Lower lobe of right lung (tissue), 2 donors: ENCODE measurements around the gene TSPAN16. TPM values are rescaled to one million over a fixed set of nuclear protein-coding genes. Genes with fewer than 3 reads are reported as not detected.

Experiments
- ATAC-seq, 2 donors: fragments of 200-7000 bp; cut with Tn5 transposase; one replicate each; pipeline ENCODE4 v1.9.1; 2020 to 2022; ENCODE audit warnings: mild to moderate bottlenecking in 2 of 2, moderate library complexity in 2 of 2
- DNase-seq: peaks from one replicate; pipeline ENCODE4 v3.0.0-alpha.2; 2020
- H3K27ac ChIP-seq: fragments of 200-600 bp; one replicate; pipeline ENCODE4 v1.8.0; 2022
- H3K27me3 ChIP-seq: fragments of 200-600 bp; one replicate; pipeline ENCODE4 v1.8.0; 2022; ENCODE audit warnings: low read depth
- H3K36me3 ChIP-seq: fragments of 200-600 bp; one replicate; pipeline ENCODE4 v1.8.0; 2022; ENCODE audit warnings: mild to moderate bottlenecking
- H3K4me1 ChIP-seq: fragments of 200-600 bp; one replicate; pipeline ENCODE4 v1.8.0; 2022
- H3K4me3 ChIP-seq: fragments of 200-600 bp; one replicate; pipeline ENCODE4 v1.8.0; 2022; ENCODE audit warnings: mild to moderate bottlenecking
- H3K9me3 ChIP-seq: fragments of 200-600 bp; one replicate; pipeline ENCODE4 v1.8.0; 2022
- CTCF ChIP-seq: fragments of 200-600 bp; IDR thresholded peaks from one replicate; pipeline ENCODE4 v1.8.0; 2022; ENCODE audit warnings: antibody characterized with exemption, mild to moderate bottlenecking
- intact Hi-C: fragments of 100-400 bp; cut with DNase I; formaldehyde crosslinking; loops from one replicate; pipeline ENCODE4 v1.11.0; 2022
- total RNA-seq: library from RNA; stranded (reverse); fragmentation: NEBNext Ultra II Directional; extraction: Animal tissue kit (Norgen Biotek cat#: 25700); gene quantifications from one replicate; pipeline ENCODE4 v1.2.1, GENCODE V29; 2021
- donor health status: DM: no; HTN: yes; CAD: no; lungs with severe emphysema.

TSPAN16 gene
- total RNA-seq, 1 donor from 2014 or later: not detected

DNA sequence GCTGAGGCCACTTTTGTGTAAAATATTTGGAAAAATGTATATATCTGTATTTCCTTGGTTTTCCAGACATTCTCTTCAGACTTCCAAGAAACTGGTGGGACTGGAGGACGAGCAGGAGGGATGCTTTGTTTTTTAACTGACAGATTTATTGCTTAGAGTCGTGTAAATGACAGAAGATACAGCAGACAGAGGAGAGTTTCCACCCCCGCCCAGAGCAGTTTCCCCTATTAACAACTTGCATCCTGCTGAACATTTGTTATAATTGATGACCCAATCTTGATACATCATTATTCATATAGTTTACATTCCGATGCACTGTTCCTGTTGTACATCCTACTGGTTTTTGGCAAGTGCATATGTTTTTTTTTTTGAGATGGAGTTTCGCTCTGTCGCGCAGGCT, 26.6 kb upstream of the TSPAN16 start:
- ATAC-seq: peak in 1 of 2 donors; percentile 9
- peak overlapping the region; percentile 11 for H3K4me3 ChIP-seq
- intact Hi-C loops: no loop called here
- no peaks in the 10 kb centered on the region for H3K36me3 ChIP-seq
- peak overlapping the region; percentile 80 for H3K27ac ChIP-seq
- DNase-seq: no peak
- peaks cover 32% of the 10 kb centered on the region for H3K4me1 ChIP-seq
- no peaks in the 10 kb centered on the region for H3K27me3 ChIP-seq
- no peaks in the 10 kb centered on the region for H3K9me3 ChIP-seq
- TF ChIP-seq CTCF: no peak

GRCh38 chr19:11273296-11273695, 22.7 kb upstream of the TSPAN16 start:
- no peak for ATAC-seq
- Histone ChIP-seq H3K4me3 (no peak overlapping the region), H3K27ac (no peak overlapping the region), H3K4me1 (peaks cover 10% of the 10 kb centered on the region), H3K27me3 (no peaks in the 10 kb centered on the region), H3K9me3 (no peaks in the 10 kb centered on the region), H3K36me3 (no peaks in the 10 kb centered on the region)
- no peak for DNase-seq
- intact Hi-C loops: no loop called here
- no peak for TF ChIP-seq CTCF

GRCh38 chr19:11273989-11274388, 22.0 kb upstream of the TSPAN16 start:
- Histone ChIP-seq H3K36me3 (no peaks in the 10 kb centered on the region), H3K27ac (no peak overlapping the region), H3K9me3 (no peaks in the 10 kb centered on the region), H3K4me1 (peaks cover 5% of the 10 kb centered on the region), H3K27me3 (no peaks in the 10 kb centered on the region), H3K4me3 (no peak overlapping the region)
- ATAC-seq (no peak), DNase-seq (no peak)
- no peak for TF ChIP-seq CTCF
- intact Hi-C loops: no loop called here

DNA sequence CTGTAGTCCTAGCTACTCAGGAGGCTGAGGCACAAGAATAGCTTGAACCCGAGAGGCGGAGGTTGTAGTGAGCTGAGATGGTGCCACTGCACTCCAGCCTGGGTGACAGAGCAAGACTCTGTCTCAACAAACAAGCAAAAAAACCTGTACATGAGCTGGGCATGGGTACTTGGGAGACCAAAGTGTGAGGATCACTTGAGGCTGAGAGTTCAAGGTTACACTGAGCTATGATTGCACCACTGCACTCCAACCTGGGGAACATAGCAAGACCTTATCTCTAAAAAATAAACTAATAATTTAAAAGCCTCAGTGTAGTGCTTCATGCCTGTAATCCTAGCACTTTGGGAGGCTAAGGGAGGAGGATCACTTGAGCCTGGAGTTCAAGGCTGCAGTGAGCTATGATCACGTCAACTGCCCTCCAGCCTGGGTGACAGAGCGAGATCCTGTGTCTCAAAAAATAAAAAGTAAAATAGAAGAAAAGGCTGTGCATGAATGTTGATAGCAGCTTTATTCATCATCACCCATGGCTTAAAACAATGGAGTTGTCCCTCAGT, 21.4 kb upstream of the TSPAN16 start:
- H3K27me3 ChIP-seq: no peaks in the 10 kb centered on the region
- H3K27ac ChIP-seq: no peak overlapping the region
- peaks cover 2% of the 10 kb centered on the region for H3K4me1 ChIP-seq
- H3K9me3 ChIP-seq: no peaks in the 10 kb centered on the region
- DNase-seq (no peak), ATAC-seq (no peak)
- intact Hi-C loops: no loop called here
- H3K4me3 ChIP-seq: no peak overlapping the region
- TF ChIP-seq CTCF: no peak
- H3K36me3 ChIP-seq: no peaks in the 10 kb centered on the region

DNA sequence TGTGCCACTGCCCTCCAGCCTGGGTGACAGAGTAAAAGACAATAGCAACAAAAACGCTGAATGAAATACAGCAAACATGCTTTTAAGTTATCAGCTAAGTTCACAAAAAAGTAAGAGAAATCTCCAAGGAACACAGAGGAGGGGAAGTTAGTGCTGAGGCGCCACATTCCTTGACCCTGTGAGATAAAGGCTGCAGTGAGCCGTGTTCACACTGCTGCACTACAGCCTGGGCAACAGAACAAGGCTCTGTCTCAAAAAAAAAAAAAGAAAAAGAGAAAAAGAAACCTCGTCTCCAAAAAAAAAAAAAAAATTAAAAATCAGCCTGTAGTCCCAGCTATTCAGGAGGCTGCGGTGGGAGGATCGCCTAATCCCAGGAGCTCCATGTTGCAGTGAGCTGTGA, 17.3 kb upstream of the TSPAN16 start:
- H3K4me1 ChIP-seq: peaks cover 6% of the 10 kb centered on the region
- intact Hi-C loops: no loop called here
- H3K9me3 ChIP-seq: no peaks in the 10 kb centered on the region
- H3K36me3 ChIP-seq: no peaks in the 10 kb centered on the region
- ATAC-seq (peak in 1 of 2 donors; percentile 51), DNase-seq (no peak)
- no peak overlapping the region for H3K4me3 ChIP-seq
- TF ChIP-seq CTCF: no peak
- H3K27me3 ChIP-seq: peaks cover 6% of the 10 kb centered on the region
- no peak overlapping the region for H3K27ac ChIP-seq
